A549 (cell line): Measurements from ENCODE around the gene VAPA. TPM values are rescaled to one million over a fixed set of nuclear protein-coding genes. Genes with fewer than 3 reads are reported as not detected.

Experiments
- ATAC-seq, 2 experiments: fragments of 200-7000 bp in 1 of 2; fragments of >200 bp in 1 of 2; cut with Nextera tagmentation in 1 of 2; cut with Tn5 transposase in 1 of 2; 3 replicates each; pipeline versions ENCODE4 v1.8.0 to v1.9.1; 2018 to 2020; ENCODE audit warnings: mild to moderate bottlenecking in 1 of 2, moderate library complexity in 1 of 2
- CTCF ChIA-PET: fragments of 300-600 bp; sonication (Branson Sonifier 250); formaldehyde crosslinking; extraction: SDS; loops from one replicate; lab custom pipeline; 2021; ENCODE audit warnings: antibody characterized with exemption, inconsistent platforms; lab: Yijun Ruan, JAX
- POLR2A ChIA-PET: fragments of 350-600 bp; formaldehyde crosslinking; extraction: SDS; loops from one replicate; lab custom pipeline; 2021; ENCODE audit warnings: antibody characterized with exemption, inconsistent platforms; lab: Yijun Ruan, JAX
- DNase-seq, 2 experiments: peaks; one replicate each; pipeline versions ENCODE4 v3.0.0 to v3.0.0-alpha.2; 2011 to 2016; ENCODE audit warnings: low read depth in 1 of 2, low spot score in 1 of 2
- FAIRE-seq: peaks from 2 replicates; lab custom pipeline; 2011; peaks lifted over from hg19 to GRCh38; lab: Jason Lieb, UNC
- H3K27ac ChIP-seq, 2 experiments: fragments of >200 bp; sonication (Bioruptor Twin); formaldehyde crosslinking; 3 replicates each; pipeline ENCODE4 v1.5.1; 2016 to 2017
- H3K4me1 ChIP-seq: fragments of >200 bp; sonication (Bioruptor Twin); formaldehyde crosslinking; 3 replicates; pipeline ENCODE4 v1.6.1; 2016
- H3K4me2 ChIP-seq: fragments of >200 bp; sonication (Bioruptor Twin); formaldehyde crosslinking; 3 replicates; pipeline ENCODE4 v1.6.1; 2016
- H3K4me3 ChIP-seq: fragments of >200 bp; sonication (Bioruptor Twin); formaldehyde crosslinking; 3 replicates; pipeline ENCODE4 v1.5.1; 2016
- H3K9me3 ChIP-seq: fragments of >200 bp; sonication (Bioruptor Twin); formaldehyde crosslinking; 3 replicates; pipeline ENCODE4 v1.6.1; 2016
- ATOH8 ChIP-seq: fragments of 250-450 bp; sonication (Bioruptor Pico); IDR thresholded peaks from 2 replicates; pipeline ENCODE4 v1.5.0; 2020; ENCODE audit warnings: low read depth, mild to moderate bottlenecking, moderate library complexity
- BCL3 ChIP-seq: fragments of >200 bp; sonication (Bioruptor Twin); formaldehyde crosslinking; IDR thresholded peaks from 3 replicates; pipeline ENCODE4 v1.6.1; 2016
- BHLHE40 ChIP-seq: IDR thresholded peaks from 2 replicates; pipeline ENCODE4 v1.6.1; 2012; ENCODE audit warnings: low read depth, low read length, inconsistent platforms
- CBX8 ChIP-seq: fragments of 200-600 bp; sonication (generic); IDR thresholded peaks from 2 replicates; pipeline ENCODE4 v1.6.1; 2016
- CHD2 ChIP-seq: fragments of 150-350 bp; IDR thresholded peaks from 2 replicates; pipeline ENCODE4 v1.6.1; 2014; ENCODE audit warnings: low read length; ENCODE audit not compliant: partially characterized antibody
- E2F6 ChIP-seq: IDR thresholded peaks from 2 replicates; pipeline ENCODE4 v1.6.1; 2012; ENCODE audit warnings: low read depth, borderline replicate concordance
- EHF ChIP-seq: fragments of 250-450 bp; sonication (Bioruptor Pico); IDR thresholded peaks from 2 replicates; pipeline ENCODE4 v1.5.0; 2020; ENCODE audit warnings: mild to moderate bottlenecking
- FOSB ChIP-seq: fragments of 250-450 bp; sonication (Bioruptor Pico); IDR thresholded peaks from 2 replicates; pipeline ENCODE4 v1.5.0; 2020; ENCODE audit warnings: mild to moderate bottlenecking, moderate library complexity
- FOSL2 ChIP-seq, 2 experiments: fragments of 450-650 bp in 1 of 2; fragments of >200 bp in 1 of 2; sonication (Bioruptor Twin) in 1 of 2; formaldehyde crosslinking; IDR thresholded peaks; 2 replicates each; pipeline versions ENCODE4 v1.5.0 to v1.6.1; 2016 to 2020; ENCODE audit warnings: mild to moderate bottlenecking in 1 of 2, moderate library complexity in 1 of 2
- HOXA7 ChIP-seq: fragments of 250-450 bp; sonication (Bioruptor Pico); IDR thresholded peaks from 2 replicates; pipeline ENCODE4 v1.5.0; 2020; ENCODE audit warnings: mild to moderate bottlenecking, moderate library complexity
- HOXB13 ChIP-seq: fragments of 250-450 bp; sonication (Bioruptor Pico); IDR thresholded peaks from 2 replicates; pipeline ENCODE4 v1.5.0; 2020; ENCODE audit warnings: low read depth, mild to moderate bottlenecking, moderate library complexity
- JUNB ChIP-seq: fragments of >200 bp; sonication (Bioruptor Twin); formaldehyde crosslinking; IDR thresholded peaks from 2 replicates; pipeline ENCODE4 v1.6.1; 2016
- KDM1A ChIP-seq: fragments of 200-600 bp; sonication (generic); IDR thresholded peaks from 2 replicates; pipeline ENCODE4 v1.6.1; 2016; ENCODE audit warnings: low read depth, mild to moderate bottlenecking
- MYC ChIP-seq: IDR thresholded peaks from 2 replicates; pipeline ENCODE4 v1.6.1; 2012; ENCODE audit warnings: mild to moderate bottlenecking, inconsistent platforms, low read length, improper control_type of control experiment, borderline replicate concordance
- NPAS2 ChIP-seq: fragments of 250-450 bp; sonication (Bioruptor Pico); IDR thresholded peaks from 2 replicates; pipeline ENCODE4 v1.8.0; 2022; ENCODE audit warnings: mild to moderate bottlenecking, moderate library complexity, borderline replicate concordance
- POLR2AphosphoS2 ChIP-seq: conservative IDR thresholded peaks from 2 replicates; pipeline ENCODE4 v1.6.1; 2012; ENCODE audit warnings: low read length, improper control_type of control experiment, inconsistent platforms
- RCOR1 ChIP-seq: fragments of 150-350 bp; IDR thresholded peaks from 2 replicates; pipeline ENCODE4 v1.6.1; 2014; ENCODE audit warnings: antibody characterized with exemption, low read length, low read depth
- RFX5 ChIP-seq: fragments of 450-650 bp; IDR thresholded peaks from 2 replicates; pipeline ENCODE4 v1.7.1; 2014; ENCODE audit warnings: antibody characterized with exemption, mild to moderate bottlenecking, moderate library complexity
- ZFP36 ChIP-seq: fragments of 450-650 bp; IDR thresholded peaks from 2 replicates; pipeline ENCODE4 v1.6.1; 2014; ENCODE audit warnings: borderline replicate concordance; ENCODE audit not compliant: partially characterized antibody
- ZSCAN20 ChIP-seq: fragments of 250-450 bp; sonication (Bioruptor Pico); IDR thresholded peaks from 2 replicates; pipeline ENCODE4 v1.8.0; 2022; ENCODE audit warnings: mild to moderate bottlenecking, moderate library complexity
- WGBS: methylation state at CpG from one replicate; pipeline ENCODE4 v1.1.6; 2017; ENCODE audit errors: missing lambda C conversion rate; 5-methylcytosine and 5-hydroxymethylcytosine counted together
- polyA plus RNA-seq, 4 experiments: library from polyadenylated mRNA; depleted of rRNA in 3 of 4; stranded (reverse); fragments of >200 nt; fragmentation: RNase III in 1 of 4; extraction: RNeasy Plus Mini Kit Qiagen cat#74134 plus additional on column Dnase treatment in 1 of 4; gene quantifications; 2 replicates in 3 of 4; 3 replicates in 1 of 4; pipeline ENCODE4 v1.2.3, GENCODE V29; 2011 to 2017
- TF ChIP-seq, protein P1 (sequence below): fragments of 450-650 bp; IDR thresholded peaks from 2 replicates; pipeline ENCODE4 v1.6.1; 2014; ENCODE audit warnings: antibody characterized with exemption
- TF ChIP-seq, protein P2 (sequence below): fragments of >200 bp; sonication (Bioruptor Twin); formaldehyde crosslinking; IDR thresholded peaks from 3 replicates; pipeline ENCODE4 v1.5.1; 2016
- TF ChIP-seq, protein P3 (sequence below): fragments of 250-450 bp; sonication (Bioruptor Pico); IDR thresholded peaks from 2 replicates; pipeline ENCODE4 v1.5.0; 2021; ENCODE audit warnings: mild to moderate bottlenecking, moderate library complexity, borderline replicate concordance

The VAPA gene
- polyA plus RNA-seq, 2 of the 4 experiments (the other 2 are of a cell fraction): 161 to 391 TPM

DNA sequence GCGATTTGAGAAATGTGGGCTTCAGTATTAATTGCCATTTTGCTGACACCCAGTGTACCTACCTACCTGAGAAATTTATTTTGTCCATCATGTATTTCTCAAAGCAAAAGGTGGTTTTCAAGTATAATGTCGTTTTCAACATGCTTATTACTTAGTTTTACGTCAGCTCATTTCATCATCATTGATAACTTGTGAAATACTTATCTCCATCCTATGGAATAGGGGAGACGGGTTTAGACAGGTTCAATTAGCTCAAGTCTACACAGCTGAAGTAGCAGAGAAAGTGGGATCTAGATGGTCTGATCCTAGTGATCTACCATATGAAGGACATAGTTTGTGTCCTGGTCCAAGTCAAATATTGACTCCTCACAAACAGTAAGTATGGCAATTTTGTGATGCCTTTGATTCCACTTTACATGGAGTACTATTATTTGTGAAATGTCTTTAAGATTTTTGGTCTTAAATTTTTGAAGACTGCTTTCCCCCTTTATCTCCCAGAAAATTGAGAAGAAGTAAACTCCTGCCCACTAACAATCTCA, 45.1 kb downstream of the VAPA start:
- POLR2A ChIA-PET: interaction anchor here (1.4 kb wide), 1 partner anchor 45 kb away, joined by 5 read pairs; the partner anchor contains the start of gene VAPA
- Histone ChIP-seq H3K4me2 (no peak overlapping the region), H3K4me1 (0 out of 3 replicates have a peak, but pooled peaks cover 3% of the 10 kb centered on the region), H3K9me3 (no peaks in the 10 kb centered on the region), H3K27ac (no peak overlapping the region), H3K4me3 (no peak overlapping the region)
- CTCF ChIA-PET: interaction anchor here (1.2 to 1.9 kb wide), 2 partner anchors 8 to 12 kb away, joined by 3 to 5 read pairs; no protein-coding TSS in a partner anchor
- DNase-seq: no peak
- no peak for TF ChIP-seq POLR2AphosphoS2
- TF ChIP-seq NPAS2 (CRISPR knock-in tag): no peak
- no peak for TF ChIP-seq HOXB13
- no peak for TF ChIP-seq MYC
- TF ChIP-seq RFX5: no peak
- no peak for TF ChIP-seq JUNB
- no peak for TF ChIP-seq RCOR1
- no peak for TF ChIP-seq ATOH8 (CRISPR knock-in tag)
- TF ChIP-seq, protein P1, sequence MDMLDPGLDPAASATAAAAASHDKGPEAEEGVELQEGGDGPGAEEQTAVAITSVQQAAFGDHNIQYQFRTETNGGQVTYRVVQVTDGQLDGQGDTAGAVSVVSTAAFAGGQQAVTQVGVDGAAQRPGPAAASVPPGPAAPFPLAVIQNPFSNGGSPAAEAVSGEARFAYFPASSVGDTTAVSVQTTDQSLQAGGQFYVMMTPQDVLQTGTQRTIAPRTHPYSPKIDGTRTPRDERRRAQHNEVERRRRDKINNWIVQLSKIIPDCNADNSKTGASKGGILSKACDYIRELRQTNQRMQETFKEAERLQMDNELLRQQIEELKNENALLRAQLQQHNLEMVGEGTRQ: no peak
- TF ChIP-seq ZSCAN20: no peak
- TF ChIP-seq EHF (CRISPR knock-in tag): no peak
- TF ChIP-seq BCL3: no peak
- TF ChIP-seq, protein P2, sequence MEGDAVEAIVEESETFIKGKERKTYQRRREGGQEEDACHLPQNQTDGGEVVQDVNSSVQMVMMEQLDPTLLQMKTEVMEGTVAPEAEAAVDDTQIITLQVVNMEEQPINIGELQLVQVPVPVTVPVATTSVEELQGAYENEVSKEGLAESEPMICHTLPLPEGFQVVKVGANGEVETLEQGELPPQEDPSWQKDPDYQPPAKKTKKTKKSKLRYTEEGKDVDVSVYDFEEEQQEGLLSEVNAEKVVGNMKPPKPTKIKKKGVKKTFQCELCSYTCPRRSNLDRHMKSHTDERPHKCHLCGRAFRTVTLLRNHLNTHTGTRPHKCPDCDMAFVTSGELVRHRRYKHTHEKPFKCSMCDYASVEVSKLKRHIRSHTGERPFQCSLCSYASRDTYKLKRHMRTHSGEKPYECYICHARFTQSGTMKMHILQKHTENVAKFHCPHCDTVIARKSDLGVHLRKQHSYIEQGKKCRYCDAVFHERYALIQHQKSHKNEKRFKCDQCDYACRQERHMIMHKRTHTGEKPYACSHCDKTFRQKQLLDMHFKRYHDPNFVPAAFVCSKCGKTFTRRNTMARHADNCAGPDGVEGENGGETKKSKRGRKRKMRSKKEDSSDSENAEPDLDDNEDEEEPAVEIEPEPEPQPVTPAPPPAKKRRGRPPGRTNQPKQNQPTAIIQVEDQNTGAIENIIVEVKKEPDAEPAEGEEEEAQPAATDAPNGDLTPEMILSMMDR: no peak
- no peak for FAIRE-seq
- no peak for ATAC-seq
- 94% methylated on average over 4 of the region's 4 CpGs for WGBS

GRCh38 chr18:9959564-9959963, 45.7 kb downstream of the VAPA start:
- no peak for TF ChIP-seq BHLHE40
- TF ChIP-seq, protein P3, sequence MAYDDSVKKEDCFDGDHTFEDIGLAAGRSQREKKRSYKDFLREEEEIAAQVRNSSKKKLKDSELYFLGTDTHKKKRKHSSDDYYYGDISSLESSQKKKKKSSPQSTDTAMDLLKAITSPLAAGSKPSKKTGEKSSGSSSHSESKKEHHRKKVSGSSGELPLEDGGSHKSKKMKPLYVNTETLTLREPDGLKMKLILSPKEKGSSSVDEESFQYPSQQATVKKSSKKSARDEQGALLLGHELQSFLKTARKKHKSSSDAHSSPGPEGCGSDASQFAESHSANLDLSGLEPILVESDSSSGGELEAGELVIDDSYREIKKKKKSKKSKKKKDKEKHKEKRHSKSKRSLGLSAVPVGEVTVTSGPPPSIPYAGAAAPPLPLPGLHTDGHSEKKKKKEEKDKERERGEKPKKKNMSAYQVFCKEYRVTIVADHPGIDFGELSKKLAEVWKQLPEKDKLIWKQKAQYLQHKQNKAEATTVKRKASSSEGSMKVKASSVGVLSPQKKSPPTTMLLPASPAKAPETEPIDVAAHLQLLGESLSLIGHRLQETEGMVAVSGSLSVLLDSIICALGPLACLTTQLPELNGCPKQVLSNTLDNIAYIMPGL: no peak
- TF ChIP-seq EHF (CRISPR knock-in tag): no peak
- no peak for TF ChIP-seq NPAS2 (CRISPR knock-in tag)
- TF ChIP-seq, protein P2: no peak
- no peak for TF ChIP-seq CBX8
- TF ChIP-seq CHD2: no peak
- TF ChIP-seq ZFP36: no peak
- no peak for TF ChIP-seq KDM1A
- no peak for TF ChIP-seq HOXB13
- no peak for TF ChIP-seq E2F6
- no peak for TF ChIP-seq ATOH8 (CRISPR knock-in tag)
- TF ChIP-seq FOSL2 (IDR thresholded peaks at IDR 0.05): no peak
- TF ChIP-seq FOSL2 (CRISPR knock-in tag; IDR thresholded peaks at IDR 0.05): no peak
- no peak for TF ChIP-seq POLR2AphosphoS2
- TF ChIP-seq HOXA7 (CRISPR knock-in tag): no peak
- TF ChIP-seq RCOR1: no peak
- no peak for TF ChIP-seq FOSB
- ATAC-seq: no peak
- no peak overlapping the region for H3K4me2 ChIP-seq
- H3K4me3 ChIP-seq: no peak overlapping the region
- WGBS: 96% methylated on average over 1 of the region's 1 CpG
- no peak for FAIRE-seq
- no peak overlapping the region for H3K27ac ChIP-seq
- ChIA-PET POLR2A (no interaction called here), CTCF (interaction anchor here (0.6 to 2.1 kb wide), 2 partner anchors 8 to 12 kb away, joined by 3 to 7 read pairs; no protein-coding TSS in a partner anchor)
- H3K4me1 ChIP-seq: 0 out of 3 replicates have a peak, but pooled peaks cover 3% of the 10 kb centered on the region
- H3K9me3 ChIP-seq: no peaks in the 10 kb centered on the region
- DNase-seq: no peak
